ENCODE results near the gene TVP23B.
"Not testable (repeated sequence)": the region's sequence is repeated elsewhere in the genome, so short reads cannot be mapped to it uniquely, and the experiment has no call there.

The TVP23B gene

DNA sequence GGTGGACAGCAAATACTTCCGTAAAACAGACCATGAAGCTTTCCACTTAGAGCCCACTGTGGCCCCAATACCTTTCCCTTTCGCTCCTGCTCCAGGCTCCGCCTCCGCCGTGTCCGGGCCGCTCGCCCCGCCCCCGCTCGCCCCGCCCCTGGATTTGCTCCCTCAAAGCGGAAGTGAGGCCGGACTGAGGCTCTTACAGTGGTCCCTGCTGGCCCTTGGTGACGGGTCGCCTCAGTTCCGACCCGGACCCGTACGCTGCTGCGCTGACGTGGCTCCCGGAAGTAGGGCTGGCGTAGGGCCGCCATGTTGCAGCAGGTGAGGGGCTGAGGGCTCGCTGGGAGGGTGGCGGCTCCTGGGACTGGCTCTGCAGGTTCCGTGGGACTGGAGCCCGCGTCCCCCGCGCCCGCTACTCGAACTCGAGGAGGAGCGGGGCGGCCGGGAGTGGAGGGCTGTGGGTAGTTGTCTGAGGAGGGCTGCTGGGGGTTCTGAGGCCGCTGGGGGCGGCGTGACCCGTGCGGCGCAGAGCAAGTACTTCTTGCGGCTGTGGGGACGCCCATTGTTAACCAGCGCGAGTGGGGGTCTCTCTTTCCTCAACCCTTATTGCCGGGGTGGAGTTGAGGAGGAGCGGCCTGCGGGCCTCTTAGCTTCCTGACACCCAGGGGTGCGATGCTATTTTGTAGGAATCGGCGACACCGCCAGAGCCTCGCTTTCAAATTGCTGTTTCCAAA is at the start of gene TVP23B:
TVP23B (plus strand) TSS at position 193 of the 728 bp plus-strand sequence; CDS start at position 304, 111 bp downstream.
- peak; percentile 89 for DNase-seq

DNA sequence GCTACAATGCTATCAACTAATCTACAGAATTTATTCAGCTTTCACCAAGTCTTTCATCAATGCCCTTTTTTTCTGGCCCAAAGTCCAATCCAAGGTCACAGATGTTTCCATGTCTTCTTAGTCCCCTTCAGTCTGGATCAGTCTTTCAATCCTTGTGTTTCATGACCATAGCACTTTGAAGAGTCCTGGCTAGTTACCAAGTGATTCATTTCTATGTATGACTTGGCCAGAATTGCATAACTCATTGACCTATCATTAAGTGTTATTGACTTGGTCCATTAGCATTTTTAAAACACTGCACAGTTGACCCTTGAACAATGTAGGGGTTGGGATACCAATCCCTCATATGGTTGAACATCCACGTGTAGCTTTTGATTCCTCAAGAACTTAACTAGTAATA is 48.5 kb upstream of the TVP23B start:
- not testable (repeated sequence) for DNase-seq

DNA sequence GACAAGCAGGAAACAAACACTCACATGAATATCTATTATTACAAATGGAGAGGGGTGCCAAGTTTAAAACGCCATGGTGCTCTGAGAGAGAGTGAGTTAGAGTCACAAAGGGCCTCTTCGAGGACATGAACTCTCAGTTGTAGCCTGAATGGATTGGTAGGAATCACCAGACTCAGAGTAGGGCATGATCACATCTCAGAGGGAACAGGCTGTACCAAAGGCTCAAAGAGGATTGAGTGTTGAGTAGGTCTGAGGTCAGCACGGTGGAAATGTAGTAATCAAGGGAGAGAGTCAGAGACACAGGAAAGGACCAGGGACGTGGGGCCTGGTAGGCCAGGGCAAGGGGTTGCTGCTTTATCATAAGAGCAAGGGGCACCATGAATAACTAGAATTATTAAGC is 47.6 kb upstream of the TVP23B start:
- DNase-seq = not testable (repeated sequence)

- not testable (repeated sequence) for DNase-seq
These were observed 41.2 kb upstream of the TVP23B start for GRCh38 chr17:18739616-18740391.

GRCh38 chr17:18741228-18741627 is 39.8 kb upstream of the TVP23B start:
- not testable (repeated sequence) for DNase-seq

DNA sequence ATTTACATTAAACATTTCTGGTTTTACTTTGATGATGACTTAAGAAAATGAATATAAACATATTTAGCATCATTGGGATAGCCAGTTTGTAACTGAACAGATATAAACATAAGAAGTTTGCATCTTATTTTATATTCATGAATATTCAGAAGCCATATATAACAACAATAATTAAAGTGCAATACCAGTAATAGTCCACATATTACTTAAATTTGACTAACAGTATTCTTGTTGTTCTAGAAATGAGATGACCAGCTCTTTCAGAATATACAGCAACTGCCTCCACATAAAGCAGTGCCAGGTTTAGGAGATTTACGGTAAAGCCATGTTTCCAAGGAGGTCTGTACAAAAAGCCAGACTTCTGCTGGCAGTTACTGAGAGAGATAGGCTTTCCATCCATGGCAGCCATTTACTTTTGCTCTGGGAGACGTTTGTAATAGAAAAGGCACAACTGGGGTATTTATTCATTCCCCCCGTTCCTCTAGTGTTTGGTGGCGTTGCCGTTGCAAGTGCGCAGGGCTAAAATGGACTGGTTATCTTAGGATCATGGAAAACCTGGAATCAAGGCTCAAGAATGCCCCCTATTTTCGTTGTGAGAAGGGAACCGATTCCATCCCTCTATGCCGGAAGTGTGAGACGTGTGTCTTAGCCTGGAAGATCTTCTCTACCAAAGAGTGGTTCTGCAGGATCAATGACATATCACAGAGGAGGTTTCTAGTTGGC is 37.1 kb upstream of the TVP23B start, which contains the start of gene FBXW10:
FBXW10 (plus strand) TSS at position 356 of the 723 bp plus-strand sequence; CDS start at position 547, 191 bp downstream.
- not testable (repeated sequence) for DNase-seq

DNA sequence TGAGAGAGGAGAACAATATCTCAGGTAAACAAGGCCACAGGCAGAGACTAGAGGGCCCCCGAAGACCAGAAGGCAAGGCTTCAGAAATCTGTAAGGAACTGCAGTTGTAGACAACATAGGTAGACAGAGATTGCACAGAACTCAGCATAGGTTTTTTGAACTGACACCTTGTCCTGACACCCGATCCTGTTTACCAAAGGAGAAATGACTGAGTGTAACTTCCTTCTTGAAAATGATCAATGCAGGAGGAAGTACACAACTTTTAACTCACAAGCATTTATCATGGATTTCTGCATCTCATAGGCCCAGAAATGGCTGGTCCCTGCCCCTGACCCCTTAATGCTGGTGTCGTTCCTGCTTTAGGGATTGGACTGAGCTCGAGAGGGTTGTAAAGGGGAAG is 36.3 kb upstream of the TVP23B start:
- not testable (repeated sequence) for DNase-seq

DNA sequence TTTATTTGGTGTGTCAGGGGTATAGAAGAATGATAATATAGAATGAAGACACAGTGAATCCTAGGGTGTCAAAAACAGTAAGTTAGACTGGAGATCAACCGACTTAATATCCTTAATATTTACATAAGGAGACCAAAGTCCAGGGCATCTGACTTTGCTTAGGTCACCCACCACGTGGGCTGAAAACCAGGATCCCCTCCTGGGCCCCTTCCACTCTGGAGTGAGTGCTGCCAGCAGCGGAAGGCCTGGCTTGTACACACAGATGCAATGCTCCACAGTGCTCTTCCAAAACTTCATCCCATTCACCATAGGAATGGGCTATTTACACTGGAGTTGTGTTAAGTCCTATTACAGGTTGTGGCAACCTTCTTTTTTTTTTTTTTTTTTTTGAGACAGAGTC is 34.4 kb upstream of the TVP23B start:
- not testable (repeated sequence) for DNase-seq

DNA sequence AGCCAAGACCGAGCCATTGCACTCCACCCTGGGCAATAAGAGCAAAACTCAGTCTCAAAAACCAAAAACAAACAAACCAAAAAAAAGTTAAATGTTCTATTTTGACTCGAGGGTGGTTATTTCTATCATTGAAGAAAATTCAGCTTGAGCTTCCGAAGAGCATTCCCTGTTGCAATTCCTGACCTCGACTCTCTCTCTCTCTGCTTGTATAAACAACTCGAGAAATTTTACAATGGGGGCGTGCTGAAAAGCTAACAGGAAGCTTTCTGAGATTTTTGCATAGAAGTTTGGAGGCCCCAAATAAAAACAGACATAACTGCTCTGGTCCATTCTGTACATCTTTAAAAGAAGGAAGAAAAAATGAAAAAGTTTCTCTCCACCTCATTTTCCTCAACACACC is 33.5 kb upstream of the TVP23B start:
- not testable (repeated sequence) for DNase-seq

GRCh38 chr17:18750242-18750641 is 30.7 kb upstream of the TVP23B start:
- not testable (repeated sequence) for DNase-seq

GRCh38 chr17:18753829-18754409 is 27.1 kb upstream of the TVP23B start:
- not testable (repeated sequence) for DNase-seq

GRCh38 chr17:18755969-18756368 is 25.0 kb upstream of the TVP23B start:
- DNase-seq = not testable (repeated sequence)

GRCh38 chr17:18757368-18758044 is 23.5 kb upstream of the TVP23B start:
- DNase-seq = not testable (repeated sequence)

DNA sequence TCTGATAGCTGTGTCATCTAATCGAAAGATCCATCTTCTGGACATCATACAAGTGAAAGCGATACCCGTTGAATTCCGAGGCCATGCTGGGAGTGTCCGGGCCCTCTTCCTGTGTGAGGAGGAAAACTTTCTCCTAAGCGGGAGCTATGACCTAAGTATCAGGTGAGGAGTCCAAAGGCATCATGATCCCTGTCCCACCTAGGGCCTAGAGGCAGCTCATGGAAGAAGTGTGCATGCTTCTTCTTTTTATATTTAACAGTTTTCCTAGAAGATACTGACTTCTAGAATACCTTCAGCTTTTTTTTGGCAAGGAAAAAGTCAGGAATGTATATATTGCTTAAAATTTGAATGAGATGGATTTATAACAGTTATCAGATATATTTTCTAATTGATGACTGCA is 22.6 kb upstream of the TVP23B start:
- not testable (repeated sequence) for DNase-seq

DNA sequence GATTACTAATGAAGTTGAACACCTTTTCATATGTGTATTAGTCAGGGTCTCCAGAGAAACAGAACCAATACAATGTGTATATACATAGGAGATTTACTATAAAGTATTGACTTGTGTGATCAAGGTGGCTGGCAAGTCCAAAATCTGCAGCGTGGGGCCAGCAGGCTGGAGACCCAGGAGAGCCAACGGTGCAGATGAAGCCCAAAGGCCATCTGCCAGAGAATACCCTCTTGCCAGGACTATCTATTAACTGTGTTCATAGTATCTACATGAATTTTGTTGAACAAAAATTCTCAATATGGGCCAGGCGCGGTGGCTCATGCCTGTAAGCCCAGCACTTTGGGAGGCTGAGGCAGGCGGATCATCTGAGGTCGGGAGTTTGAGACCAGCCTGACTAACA is 20.8 kb upstream of the TVP23B start:
- DNase-seq = not testable (repeated sequence)

DNA sequence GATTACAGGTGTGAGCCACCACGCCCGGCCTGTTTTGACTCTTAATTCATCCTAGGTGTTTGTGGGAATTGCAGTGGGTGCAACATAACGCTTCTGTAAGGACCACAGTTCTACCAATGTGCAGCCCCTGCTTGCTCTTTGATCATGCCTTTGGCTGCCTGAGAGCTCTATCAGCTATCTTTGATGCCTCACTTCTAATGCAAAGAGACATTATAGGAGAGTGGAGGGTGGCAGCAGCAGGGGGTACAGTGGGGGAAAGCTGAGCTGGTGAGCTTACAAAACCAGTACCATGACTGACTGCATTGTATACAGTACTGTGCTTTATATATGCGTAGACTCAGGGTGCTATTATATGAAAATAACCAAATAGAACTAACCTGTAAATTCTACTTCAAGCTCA is 10.4 kb upstream of the TVP23B start:
- DNase-seq = not testable (repeated sequence)

DNA sequence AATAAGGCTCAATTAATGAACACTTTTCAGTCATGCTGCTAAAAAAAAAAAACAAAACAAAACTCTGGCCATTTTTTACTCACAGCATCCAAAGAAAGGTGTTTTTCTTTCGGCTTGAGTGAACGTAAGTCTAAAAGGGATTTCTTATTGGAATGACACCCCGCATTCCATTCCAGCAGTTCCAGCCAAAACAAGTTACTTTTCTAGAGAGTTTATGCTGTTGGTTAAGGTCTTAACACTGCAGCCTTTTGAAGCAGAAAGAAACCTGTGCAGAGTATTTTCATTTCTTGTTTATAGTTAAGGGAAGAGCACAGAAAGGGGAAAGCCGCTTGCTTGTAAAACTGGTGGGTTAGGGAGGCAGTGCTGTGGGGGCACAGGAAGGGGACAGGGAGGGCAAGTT is 9.9 kb upstream of the TVP23B start:
- DNase-seq = not testable (repeated sequence)

GRCh38 chr17:18772471-18772870 is 8.5 kb upstream of the TVP23B start:
- DNase-seq = no peak

DNA sequence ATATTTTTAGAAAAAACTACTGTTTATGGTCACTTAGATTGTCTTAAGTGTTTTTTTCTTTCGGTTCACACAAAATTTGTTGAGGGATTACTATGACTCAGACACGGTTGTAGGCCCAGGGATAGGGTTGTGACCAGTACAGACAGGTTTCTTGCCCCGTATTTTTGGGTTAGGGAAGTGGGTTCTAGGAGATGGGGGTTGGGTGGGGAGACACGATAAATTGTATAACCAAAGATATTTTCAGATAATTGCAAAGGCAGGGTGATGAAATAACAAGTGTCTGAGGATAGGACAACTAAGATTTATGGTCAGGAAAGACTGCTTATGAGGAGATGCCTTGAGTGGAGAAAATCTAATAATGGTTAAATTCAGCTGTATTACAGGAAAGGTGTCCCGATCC is 822 bp downstream of the TVP23B start:
- not testable (repeated sequence) for DNase-seq

DNA sequence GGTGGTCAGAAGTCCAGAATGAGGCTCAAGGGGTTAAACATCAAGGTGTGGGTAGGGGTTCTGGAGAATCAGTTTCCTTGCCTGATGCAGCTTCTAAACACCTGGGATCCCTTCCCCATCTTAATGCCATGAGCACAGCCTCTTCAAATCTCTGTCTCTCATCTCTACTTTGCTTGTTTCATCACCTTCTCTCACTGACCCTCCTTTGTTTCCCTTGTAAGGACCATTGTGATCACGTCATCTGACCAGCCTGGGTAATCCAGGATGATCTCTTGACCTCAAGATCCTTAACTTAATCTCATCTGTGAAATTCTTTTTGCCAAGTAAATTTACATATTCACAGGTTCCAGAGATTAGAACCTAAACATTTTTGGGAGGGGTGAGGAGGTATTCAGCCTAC is 5.0 kb downstream of the TVP23B start:
- not testable (repeated sequence) for DNase-seq

DNA sequence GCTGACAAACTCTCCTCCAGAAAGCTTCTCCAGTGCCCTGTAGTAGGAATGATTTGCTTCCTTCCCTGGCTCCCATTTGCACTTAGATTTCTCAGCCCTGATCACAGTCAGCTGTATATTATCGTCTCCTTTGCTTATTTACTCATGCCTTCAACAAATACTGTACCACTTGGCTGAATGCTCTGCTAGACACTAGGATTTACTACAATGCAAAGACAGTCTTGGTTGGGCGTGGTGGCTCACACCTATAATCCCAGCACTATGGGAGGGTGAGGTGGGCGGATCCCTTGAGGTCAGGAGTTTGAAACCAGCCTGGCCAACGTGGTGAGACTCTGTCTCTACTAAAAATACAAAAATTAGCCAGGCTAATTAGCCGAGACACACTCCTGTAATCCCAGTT is 5.9 kb downstream of the TVP23B start:
- not testable (repeated sequence) for DNase-seq

DNA sequence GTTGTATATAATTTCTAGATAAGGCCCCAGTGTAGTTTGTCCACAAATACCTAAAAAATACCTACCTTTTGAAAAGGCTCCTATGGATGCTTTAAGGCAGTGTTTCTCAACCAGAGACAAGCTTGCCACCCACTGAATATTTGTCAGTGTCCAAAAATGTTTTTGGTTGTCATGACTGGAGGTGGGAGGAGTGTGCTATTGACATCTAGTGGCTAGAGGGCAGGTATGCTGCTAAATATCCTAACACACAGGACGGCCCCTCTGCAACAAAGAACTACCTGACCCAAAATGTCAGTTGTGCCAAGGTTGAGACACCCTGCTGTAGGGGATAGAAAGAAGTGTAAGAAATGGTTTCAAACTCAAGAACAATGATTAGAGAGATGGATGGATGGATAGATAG is 10.4 kb downstream of the TVP23B start:
- DNase-seq = not testable (repeated sequence)

Measured in NCI-H1694 treated with DMSO at 0.1 percent for 48 hours (cell line).